ENCODE results near the gene ZNRF2. TPM values are rescaled to one million over a fixed set of nuclear protein-coding genes. Genes with fewer than 3 reads are reported as not detected.

ZNRF2 gene
- polyA plus RNA-seq, 1 experiment, result 0.74 TPM

DNA sequence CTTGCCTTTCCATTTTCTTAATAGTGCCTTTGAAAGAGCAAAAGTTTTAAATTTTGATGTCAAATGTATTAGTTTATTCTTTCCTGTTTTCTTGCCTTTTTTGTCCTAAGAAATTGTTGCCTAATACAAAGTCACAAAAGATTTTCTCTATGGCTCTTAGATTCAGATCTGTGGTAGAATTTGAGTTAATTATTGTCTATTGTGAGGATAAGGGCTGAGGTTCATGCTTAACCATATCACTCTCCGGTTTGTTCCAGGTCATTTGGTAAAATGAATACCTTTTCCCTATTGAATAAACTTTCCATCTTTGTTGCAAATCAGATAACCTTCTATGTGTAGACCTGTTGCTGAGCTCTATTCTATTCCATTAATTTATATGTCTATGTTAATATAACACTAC is 98.2 kb downstream of the ZNRF2 start:
- ChIA-PET CTCF (interaction anchor here (1.3 kb wide), 1 partner anchor 31 kb away, joined by 3 read pairs; no protein-coding TSS in a partner anchor), POLR2A (no interaction called here)
- H3K27ac ChIP-seq (ENCODE audit: low read depth, low read length), result no peak overlapping the region
- TF ChIP-seq CTCF (IDR thresholded peaks at IDR 0.05; ENCODE audit: low read depth, low read length), result no peak
- no peak overlapping the region for H3K4me3 ChIP-seq (ENCODE audit: low read depth, low read length)
- H3K9me3 ChIP-seq (ENCODE audit: control insufficient read depth, insufficient read depth, low read length), result no peaks in the 10 kb centered on the region
- no peak for DNase-seq (ENCODE audit: low read depth, low spot score)
- no peaks in the 10 kb centered on the region for H3K27me3 ChIP-seq (ENCODE audit: control insufficient read depth, insufficient read depth, low read length)

DNA sequence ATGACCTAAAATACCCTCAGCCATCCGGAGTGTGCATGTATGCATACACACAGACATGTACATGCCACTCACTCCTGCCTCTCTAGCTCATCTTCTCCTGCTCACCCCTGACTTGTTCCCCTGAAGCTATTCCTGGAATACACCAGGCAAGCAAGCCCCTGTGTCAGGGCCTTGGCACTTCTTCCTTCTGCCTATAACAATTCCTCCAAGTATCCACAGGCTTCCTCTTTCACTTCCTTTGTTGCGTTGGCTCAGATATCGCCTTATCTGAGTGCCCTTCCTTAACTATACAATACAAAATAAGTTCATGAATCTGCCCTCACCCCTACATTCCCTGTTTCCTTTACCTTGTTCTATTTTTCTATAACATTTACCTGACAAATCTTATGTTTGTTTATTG is 105.4 kb downstream of the ZNRF2 start:
- DNase-seq (ENCODE audit: low read depth, low spot score), result no peak
- no peaks in the 10 kb centered on the region for H3K27me3 ChIP-seq (ENCODE audit: control insufficient read depth, insufficient read depth, low read length)
- TF ChIP-seq CTCF (IDR thresholded peaks at IDR 0.05; ENCODE audit: low read depth, low read length), result no peak
- no peak overlapping the region for H3K27ac ChIP-seq (ENCODE audit: low read depth, low read length)
- POLR2A ChIA-PET, result no interaction called here
- H3K4me3 ChIP-seq (ENCODE audit: low read depth, low read length), result no peak overlapping the region
- H3K9me3 ChIP-seq (ENCODE audit: control insufficient read depth, insufficient read depth, low read length), result no peaks in the 10 kb centered on the region
- CTCF ChIA-PET, result no interaction called here

DNA sequence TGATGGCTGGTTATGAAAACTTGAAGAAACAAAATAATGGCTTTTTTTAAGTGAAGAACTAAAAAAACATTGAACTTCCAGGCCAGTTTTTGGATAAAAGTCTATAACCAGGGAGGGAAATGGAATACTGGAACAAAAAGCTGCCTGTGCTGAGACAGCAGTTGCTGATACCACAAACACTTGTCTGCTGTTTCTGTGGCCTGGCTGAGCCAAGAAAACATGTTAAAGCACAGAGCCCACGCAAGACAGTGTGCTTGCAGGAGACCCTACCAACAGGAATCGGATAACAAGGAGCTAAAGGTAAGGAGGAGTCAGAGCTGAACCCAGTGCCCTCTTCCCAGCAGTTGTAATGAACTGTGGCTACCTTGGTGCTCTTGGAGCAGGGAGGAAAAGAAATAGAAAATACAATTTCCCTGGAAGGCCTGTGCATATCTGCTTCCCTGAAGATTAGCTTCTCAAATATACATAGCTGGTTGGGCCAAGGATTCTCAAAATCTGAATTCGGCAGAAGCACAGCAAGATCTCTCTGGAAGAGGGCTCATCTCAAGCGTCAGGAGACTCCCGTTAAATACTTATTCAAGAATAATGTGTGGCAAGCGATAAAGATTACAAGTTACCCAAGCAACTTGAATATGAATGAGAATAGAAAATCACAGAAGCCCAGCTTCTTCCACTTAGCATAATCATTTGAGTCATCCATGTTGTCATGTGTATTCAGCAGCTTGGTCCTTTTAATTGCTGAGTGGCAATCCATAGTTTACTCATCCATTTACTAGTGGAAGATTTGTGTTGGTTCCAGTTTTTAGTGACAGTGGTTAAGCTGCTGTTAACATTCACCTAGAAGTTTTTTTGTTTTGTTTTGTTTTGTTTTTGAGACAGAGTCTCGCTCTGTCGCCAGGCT is 106.6 kb downstream of the ZNRF2 start:
- Histone ChIP-seq H3K4me3 (ENCODE audit: low read depth, low read length) (no peak overlapping the region), H3K27ac (ENCODE audit: low read depth, low read length) (no peak overlapping the region), H3K9me3 (ENCODE audit: control insufficient read depth, insufficient read depth, low read length) (no peaks in the 10 kb centered on the region), H3K27me3 (ENCODE audit: control insufficient read depth, insufficient read depth, low read length) (no peaks in the 10 kb centered on the region)
- DNase-seq (ENCODE audit: low read depth, low spot score), result no peak
- POLR2A ChIA-PET, result no interaction called here
- CTCF ChIA-PET, result no interaction called here
- TF ChIP-seq CTCF (IDR thresholded peaks at IDR 0.05; ENCODE audit: low read depth, low read length), result no peak

GRCh38 chr7:30391806-30392205 is 107.4 kb downstream of the ZNRF2 start:
- no peak for DNase-seq (ENCODE audit: low read depth, low spot score)
- H3K4me3 ChIP-seq (ENCODE audit: low read depth, low read length), result no peak overlapping the region
- H3K27me3 ChIP-seq (ENCODE audit: control insufficient read depth, insufficient read depth, low read length), result no peaks in the 10 kb centered on the region
- CTCF ChIA-PET, result no interaction called here
- H3K27ac ChIP-seq (ENCODE audit: low read depth, low read length), result no peak overlapping the region
- POLR2A ChIA-PET, result no interaction called here
- TF ChIP-seq CTCF (IDR thresholded peaks at IDR 0.05; ENCODE audit: low read depth, low read length), result no peak
- H3K9me3 ChIP-seq (ENCODE audit: control insufficient read depth, insufficient read depth, low read length), result no peaks in the 10 kb centered on the region

- H3K27me3 ChIP-seq (ENCODE audit: control insufficient read depth, insufficient read depth, low read length), result no peaks in the 10 kb centered on the region
- H3K4me3 ChIP-seq (ENCODE audit: low read depth, low read length), result no peak overlapping the region
- no peak for DNase-seq (ENCODE audit: low read depth, low spot score)
- ChIA-PET POLR2A (no interaction called here), CTCF (interaction anchor here (0.9 to 1.3 kb wide), 3 partner anchors 33 to 167 kb away, joined by 3 to 7 read pairs (median 4); no protein-coding TSS in a partner anchor)
- H3K9me3 ChIP-seq (ENCODE audit: control insufficient read depth, insufficient read depth, low read length), result no peaks in the 10 kb centered on the region
- TF ChIP-seq CTCF (IDR thresholded peaks at IDR 0.05; ENCODE audit: low read depth, low read length), result no peak
- H3K27ac ChIP-seq (ENCODE audit: low read depth, low read length), result no peak overlapping the region
Observed at GRCh38 chr7:30395676-30396075, 111.3 kb downstream of the ZNRF2 start.

Measured in AG04450 (cell line).